ENCODE measurements around the gene FOXK1.
"Not testable (repeated sequence)": the region's sequence is repeated elsewhere in the genome, so short reads cannot be mapped to it uniquely, and the experiment has no call there.

Gene FOXK1

GRCh38 chr7:4642468-4643203, 39.5 kb upstream of the FOXK1 start:
- DNase-seq (ENCODE audit: extremely low read depth, low read depth), result no peak
- TF ChIP-seq CTCF (IDR thresholded peaks at IDR 0.05; ENCODE audit: low read depth, low read length, missing control alignments), result no peak
- peak overlapping the region; percentile 52 for H3K4me3 ChIP-seq (replicated peaks; ENCODE audit: low read depth, low read length)

- H3K4me3 ChIP-seq (replicated peaks; ENCODE audit: low read depth, low read length), result not testable (repeated sequence)
Measured at GRCh38 chr7:4643204-4643471, 39.0 kb upstream of the FOXK1 start.

GRCh38 chr7:4645246-4645645, 36.8 kb upstream of the FOXK1 start:
- DNase-seq (ENCODE audit: extremely low read depth, low read depth), result no peak
- H3K4me3 ChIP-seq (replicated peaks; ENCODE audit: low read depth, low read length), result no peak overlapping the region
- no peak for TF ChIP-seq CTCF (IDR thresholded peaks at IDR 0.05; ENCODE audit: low read depth, low read length, missing control alignments)

More at GRCh38 chr7:4643204-4643471, 39.0 kb upstream of the FOXK1 start:
- DNase-seq (ENCODE audit: extremely low read depth, low read depth), result not testable (repeated sequence)

GRCh38 chr7:4648111-4648510, 34.0 kb upstream of the FOXK1 start:
- no peak for DNase-seq (ENCODE audit: extremely low read depth, low read depth)
- TF ChIP-seq CTCF (IDR thresholded peaks at IDR 0.05; ENCODE audit: low read depth, low read length, missing control alignments), result no peak
- H3K4me3 ChIP-seq (replicated peaks; ENCODE audit: low read depth, low read length), result no peak overlapping the region

GRCh38 chr7:4650433-4651047, 31.6 kb upstream of the FOXK1 start:
- no peak for DNase-seq (ENCODE audit: extremely low read depth, low read depth)
- H3K4me3 ChIP-seq (replicated peaks; ENCODE audit: low read depth, low read length), result no peak overlapping the region
- TF ChIP-seq CTCF (IDR thresholded peaks at IDR 0.05; ENCODE audit: low read depth, low read length, missing control alignments), result no peak

- TF ChIP-seq CTCF (IDR thresholded peaks at IDR 0.05; ENCODE audit: low read depth, low read length, missing control alignments), result no peak
- H3K4me3 ChIP-seq (replicated peaks; ENCODE audit: low read depth, low read length), result no peak overlapping the region
- DNase-seq (ENCODE audit: extremely low read depth, low read depth), result no peak
Measured at GRCh38 chr7:4653771-4654170, 28.3 kb upstream of the FOXK1 start.

GRCh38 chr7:4655311-4655710, 26.8 kb upstream of the FOXK1 start:
- no peak for DNase-seq (ENCODE audit: extremely low read depth, low read depth)
- no peak for TF ChIP-seq CTCF (IDR thresholded peaks at IDR 0.05; ENCODE audit: low read depth, low read length, missing control alignments)
- H3K4me3 ChIP-seq (replicated peaks; ENCODE audit: low read depth, low read length), result no peak overlapping the region
